Trophoblast cell (in vitro differentiated cells and primary cell): ENCODE data around the gene DENND1A.
"Not testable (repeated sequence)": the region's sequence is repeated elsewhere in the genome, so short reads cannot be mapped to it uniquely, and the experiment has no call there.

Source experiments
- DNase-seq, 2 donors: peaks; one replicate each; pipeline ENCODE4 v3.0.0-alpha.2; 2016
- H2AFZ ChIP-seq: 2 replicates; pipeline ENCODE4 v1.6.1; 2013; ENCODE audit warnings: low read length, moderate library complexity, mild to moderate bottlenecking; ENCODE audit not compliant: insufficient read depth, poor library complexity
- H2AK5ac ChIP-seq: 2 replicates; pipeline ENCODE4 v1.6.1; 2013; ENCODE audit warnings: mild to moderate bottlenecking, low read length
- H2BK120ac ChIP-seq: 2 replicates; pipeline ENCODE4 v1.6.1; 2013; ENCODE audit warnings: low read length, mild to moderate bottlenecking, moderate library complexity; ENCODE audit not compliant: insufficient read depth, poor library complexity
- H2BK12ac ChIP-seq: 2 replicates; pipeline ENCODE4 v1.6.1; 2013; ENCODE audit warnings: mild to moderate bottlenecking, low read length, moderate library complexity
- H2BK5ac ChIP-seq: 2 replicates; pipeline ENCODE4 v1.6.1; 2013; ENCODE audit warnings: low read length, low read depth, moderate library complexity, mild to moderate bottlenecking; ENCODE audit not compliant: poor library complexity
- H3K14ac ChIP-seq: 2 replicates; pipeline ENCODE4 v1.6.1; 2013; ENCODE audit warnings: mild to moderate bottlenecking, low read length
- H3K18ac ChIP-seq: 2 replicates; pipeline ENCODE4 v1.6.1; 2013; ENCODE audit warnings: mild to moderate bottlenecking, low read length
- H3K23ac ChIP-seq: 2 replicates; pipeline ENCODE4 v1.6.1; 2013; ENCODE audit warnings: low read length
- H3K27ac ChIP-seq: 2 replicates; pipeline ENCODE4 v1.5.1; 2013; ENCODE audit warnings: low read depth, mild to moderate bottlenecking, inconsistent platforms, low read length, moderate library complexity
- H3K27me3 ChIP-seq: 2 replicates; pipeline ENCODE4 v1.6.1; 2013; ENCODE audit warnings: inconsistent platforms, mild to moderate bottlenecking, low read length, moderate library complexity; ENCODE audit not compliant: insufficient read depth
- H3K36me3 ChIP-seq, 2 experiments: 1 replicate in 1 of 2; 2 replicates in 1 of 2; pipeline ENCODE4 v1.6.1; 2013; ENCODE audit warnings: low read length in 2 of 2, mild to moderate bottlenecking in 2 of 2, moderate library complexity in 1 of 2; ENCODE audit not compliant: insufficient read depth in 2 of 2, control insufficient read depth in 1 of 2
- H3K4ac ChIP-seq: 2 replicates; pipeline ENCODE4 v1.6.1; 2013; ENCODE audit warnings: low read depth, mild to moderate bottlenecking, low read length, moderate library complexity
- H3K4me1 ChIP-seq, 2 experiments: 1 replicate in 1 of 2; 2 replicates in 1 of 2; pipeline ENCODE4 v1.6.1; 2013; ENCODE audit warnings: low read length in 2 of 2, mild to moderate bottlenecking in 2 of 2, moderate library complexity in 1 of 2; ENCODE audit not compliant: insufficient read depth in 2 of 2, control insufficient read depth in 1 of 2
- H3K4me2 ChIP-seq: 2 replicates; pipeline ENCODE4 v1.6.1; 2013; ENCODE audit warnings: inconsistent platforms, mild to moderate bottlenecking, low read length, moderate library complexity
- H3K4me3 ChIP-seq: 2 replicates; pipeline ENCODE4 v1.5.1; 2013; ENCODE audit warnings: mild to moderate bottlenecking, low read depth, low read length, inconsistent platforms
- H3K79me1 ChIP-seq: one replicate; pipeline ENCODE4 v1.6.1; 2013; ENCODE audit warnings: low read length
- H3K79me2 ChIP-seq: 2 replicates; pipeline ENCODE4 v1.6.1; 2013; ENCODE audit warnings: low read length, mild to moderate bottlenecking; ENCODE audit not compliant: control insufficient read depth, insufficient read depth, poor library complexity
- H3K9ac ChIP-seq: 2 replicates; pipeline ENCODE4 v1.6.1; 2013; ENCODE audit warnings: mild to moderate bottlenecking, low read length
- H3K9me3 ChIP-seq: 2 replicates; pipeline ENCODE4 v1.6.1; 2013; ENCODE audit warnings: low read depth, mild to moderate bottlenecking, control low read depth, inconsistent platforms, low read length; ENCODE audit not compliant: insufficient read depth
- H4K12ac ChIP-seq: 2 replicates; pipeline ENCODE4 v1.6.1; 2013; ENCODE audit warnings: low read depth, mild to moderate bottlenecking, low read length, moderate library complexity
- H4K8ac ChIP-seq: 2 replicates; pipeline ENCODE4 v1.6.1; 2013; ENCODE audit warnings: low read depth, mild to moderate bottlenecking, low read length, moderate library complexity
- H4K91ac ChIP-seq: one replicate; pipeline ENCODE4 v1.6.1; 2013; ENCODE audit warnings: low read depth, mild to moderate bottlenecking, low read length, moderate library complexity
- WGBS: extraction: QIAGEN DNeasy Blood & Tissue Kit; methylation state at CpG from one replicate; pipeline ENCODE4 v1.1.7; 2013; ENCODE audit warnings: missing lambda C conversion rate; ENCODE audit not compliant: insufficient read length, insufficient coverage; ENCODE audit errors: extremely low coverage; 5-methylcytosine and 5-hydroxymethylcytosine counted together

The DENND1A gene

DNA sequence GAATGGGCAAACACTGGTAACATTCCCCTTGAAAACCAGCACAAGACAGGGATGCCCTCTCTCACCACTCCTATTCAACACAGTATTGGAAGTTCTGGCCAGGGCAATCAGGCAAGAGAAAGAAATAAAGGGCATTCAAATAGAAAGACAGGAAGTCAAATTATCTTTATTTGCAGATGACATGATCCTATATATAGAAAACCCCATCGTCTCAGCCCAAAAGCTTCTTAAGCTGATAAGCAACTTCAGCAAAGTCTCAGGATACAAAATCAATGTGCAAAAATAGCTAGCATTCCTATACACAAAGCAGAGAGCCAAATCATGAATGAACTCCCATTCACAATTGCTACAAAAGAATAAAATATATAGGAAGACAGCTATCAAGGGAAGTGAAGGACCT, 501.5 kb downstream of the DENND1A start:
- H4K12ac ChIP-seq, H3K9ac ChIP-seq, H3K27me3 ChIP-seq, H3K4me1 ChIP-seq, H3K18ac ChIP-seq, DNase-seq, H3K4ac ChIP-seq, H2BK5ac ChIP-seq, H2AK5ac ChIP-seq, H2BK12ac ChIP-seq, H3K23ac ChIP-seq, H2BK120ac ChIP-seq, H4K91ac ChIP-seq, H2AFZ ChIP-seq, H3K4me2 ChIP-seq, H3K4me3 ChIP-seq, H3K27ac ChIP-seq, H3K79me2 ChIP-seq, H4K8ac ChIP-seq, H3K36me3 ChIP-seq, H3K14ac ChIP-seq, H3K9me3 ChIP-seq, H3K79me1 ChIP-seq: not testable (repeated sequence)
- no CpG with 5 or more reads among the region's 1 CpG for WGBS

- no peak for DNase-seq
These were observed 503.5 kb downstream of the DENND1A start for GRCh38 chr9:123426406-123426805.

DNA sequence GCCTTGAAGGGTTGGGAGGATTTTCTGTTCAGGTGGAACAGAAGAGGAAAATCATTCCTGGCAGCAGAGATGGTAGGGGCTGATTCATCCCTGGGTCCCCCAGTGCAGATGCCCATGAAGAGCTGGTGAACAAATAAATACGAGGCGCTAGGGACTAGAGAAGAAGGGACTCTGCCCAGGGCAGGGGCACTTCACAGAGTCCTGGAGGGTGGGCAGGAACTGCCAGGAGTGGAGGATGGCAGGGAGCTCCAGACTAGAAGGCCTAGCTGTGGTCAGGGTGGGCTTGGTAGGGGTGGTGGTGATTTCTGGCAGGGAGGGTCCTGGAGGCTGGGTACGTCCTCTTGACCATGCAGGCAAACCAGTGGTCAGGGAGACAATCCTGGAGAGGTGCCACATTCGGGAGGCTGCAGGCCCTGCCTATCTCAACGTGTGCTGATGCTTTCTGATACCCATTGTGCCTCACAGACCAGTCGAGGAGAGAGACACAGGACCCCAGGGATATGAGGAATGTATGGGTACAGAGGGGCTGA, 504.0 kb downstream of the DENND1A start:
- WGBS, result no CpG with 5 or more reads among the region's 6 CpGs
- Histone ChIP-seq H2BK12ac (no peak overlapping the region), H3K9ac (no peak overlapping the region), H3K27me3 (no peaks in the 10 kb centered on the region), H3K4me3 (no peak overlapping the region), H2AK5ac (no peak overlapping the region), H2BK120ac (no peak overlapping the region), H3K27ac (no peak overlapping the region), H3K36me3 (no peaks in the 10 kb centered on the region), H2BK5ac (no peak overlapping the region), H3K23ac (no peak overlapping the region), H4K91ac (no peak overlapping the region), H3K79me2 (no peaks in the 10 kb centered on the region), H3K4me1 (peaks cover 17 to 20% of the 10 kb centered on the region in 2 experiments), H4K8ac (no peak overlapping the region), H3K79me1 (no peaks in the 10 kb centered on the region), H3K4ac (no peak overlapping the region), H2AFZ (no peak overlapping the region), H3K4me2 (no peak overlapping the region), H3K18ac (no peak overlapping the region), H4K12ac (no peak overlapping the region), H3K14ac (no peak overlapping the region), H3K9me3 (peaks cover 1% of the 10 kb centered on the region)
- DNase-seq, result no peak

More at GRCh38 chr9:123426406-123426805, 503.5 kb downstream of the DENND1A start:
- Histone ChIP-seq H2AFZ (no peak overlapping the region), H4K8ac (no peak overlapping the region), H3K4ac (no peak overlapping the region), H2BK12ac (no peak overlapping the region), H4K91ac (no peak overlapping the region), H3K27ac (no peak overlapping the region), H3K9ac (no peak overlapping the region), H3K36me3 (no peaks in the 10 kb centered on the region), H3K79me2 (no peaks in the 10 kb centered on the region), H3K4me3 (no peak overlapping the region), H3K4me2 (no peak overlapping the region), H3K14ac (no peak overlapping the region), H3K9me3 (peaks cover 1% of the 10 kb centered on the region), H2BK5ac (no peak overlapping the region), H3K4me1 (peaks cover 16 to 20% of the 10 kb centered on the region in 2 experiments), H3K18ac (no peak overlapping the region), H2AK5ac (no peak overlapping the region), H3K27me3 (no peaks in the 10 kb centered on the region), H3K23ac (no peak overlapping the region), H2BK120ac (no peak overlapping the region), H4K12ac (no peak overlapping the region), H3K79me1 (no peaks in the 10 kb centered on the region)
- WGBS, result no CpG with 5 or more reads among the region's 2 CpGs

GRCh38 chr9:123425261-123425821, 504.6 kb downstream of the DENND1A start:
- Histone ChIP-seq H3K27ac (no peak overlapping the region), H3K18ac (no peak overlapping the region), H2AK5ac (no peak overlapping the region), H3K4me3 (no peak overlapping the region), H3K36me3 (no peaks in the 10 kb centered on the region), H3K4ac (no peak overlapping the region), H2BK120ac (no peak overlapping the region), H2AFZ (no peak overlapping the region), H3K14ac (no peak overlapping the region), H3K4me1 (peaks cover 17 to 20% of the 10 kb centered on the region in 2 experiments), H3K9ac (no peak overlapping the region), H4K8ac (no peak overlapping the region), H3K79me1 (no peaks in the 10 kb centered on the region), H4K12ac (no peak overlapping the region), H3K9me3 (peaks cover 1% of the 10 kb centered on the region), H3K23ac (no peak overlapping the region), H4K91ac (no peak overlapping the region), H3K27me3 (no peaks in the 10 kb centered on the region), H2BK5ac (no peak overlapping the region), H2BK12ac (no peak overlapping the region), H3K4me2 (no peak overlapping the region), H3K79me2 (no peaks in the 10 kb centered on the region)
- WGBS, result no CpG with 5 or more reads among the region's 20 CpGs
- no peak for DNase-seq
